ENCODE results near the gene PHACTR3.

The PHACTR3 gene

DNA sequence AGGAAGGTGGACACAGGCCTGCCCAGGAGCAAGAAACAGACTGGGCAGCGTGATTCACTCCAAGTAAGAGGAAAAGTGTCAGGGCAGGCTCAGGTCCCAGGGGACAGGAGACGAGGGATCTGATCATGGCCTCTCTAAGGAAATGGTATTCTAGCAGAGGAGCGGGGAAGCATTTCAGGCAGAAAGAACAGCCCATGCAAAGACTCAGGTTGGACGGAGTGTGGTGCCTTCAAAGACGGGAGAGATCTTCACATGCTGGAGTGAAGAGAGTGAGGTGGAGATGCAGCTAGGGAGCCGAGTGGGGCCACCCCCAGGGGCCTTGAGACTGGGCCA lies 168.0 kb downstream of the PHACTR3 start:
- H3K9me2 ChIP-seq (ENCODE audit: low read depth, low read length): no peaks in the 10 kb centered on the region
- TF ChIP-seq, protein P1, sequence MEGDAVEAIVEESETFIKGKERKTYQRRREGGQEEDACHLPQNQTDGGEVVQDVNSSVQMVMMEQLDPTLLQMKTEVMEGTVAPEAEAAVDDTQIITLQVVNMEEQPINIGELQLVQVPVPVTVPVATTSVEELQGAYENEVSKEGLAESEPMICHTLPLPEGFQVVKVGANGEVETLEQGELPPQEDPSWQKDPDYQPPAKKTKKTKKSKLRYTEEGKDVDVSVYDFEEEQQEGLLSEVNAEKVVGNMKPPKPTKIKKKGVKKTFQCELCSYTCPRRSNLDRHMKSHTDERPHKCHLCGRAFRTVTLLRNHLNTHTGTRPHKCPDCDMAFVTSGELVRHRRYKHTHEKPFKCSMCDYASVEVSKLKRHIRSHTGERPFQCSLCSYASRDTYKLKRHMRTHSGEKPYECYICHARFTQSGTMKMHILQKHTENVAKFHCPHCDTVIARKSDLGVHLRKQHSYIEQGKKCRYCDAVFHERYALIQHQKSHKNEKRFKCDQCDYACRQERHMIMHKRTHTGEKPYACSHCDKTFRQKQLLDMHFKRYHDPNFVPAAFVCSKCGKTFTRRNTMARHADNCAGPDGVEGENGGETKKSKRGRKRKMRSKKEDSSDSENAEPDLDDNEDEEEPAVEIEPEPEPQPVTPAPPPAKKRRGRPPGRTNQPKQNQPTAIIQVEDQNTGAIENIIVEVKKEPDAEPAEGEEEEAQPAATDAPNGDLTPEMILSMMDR (IDR thresholded peaks at IDR 0.05; ENCODE audit: low read length): no peak
- no peak for TF ChIP-seq EZH2 (IDR thresholded peaks at IDR 0.05; ENCODE audit: borderline replicate concordance, low read length)
- H3K4me1 ChIP-seq (ENCODE audit: insufficient read depth, low read length, severe bottlenecking): no peaks in the 10 kb centered on the region
- H3K27ac ChIP-seq (ENCODE audit: low read depth, low read length, poor library complexity, severe bottlenecking): no peak overlapping the region
- no peaks in the 10 kb centered on the region for H3F3A ChIP-seq (ENCODE audit: insufficient read depth, low read length)
- H3K79me2 ChIP-seq (ENCODE audit: insufficient read depth, low read length): no peaks in the 10 kb centered on the region
- no peak overlapping the region for H3K9ac ChIP-seq (ENCODE audit: low read length)
- H3K9me3 ChIP-seq (ENCODE audit: low read length): no peaks in the 10 kb centered on the region
- H4K20me1 ChIP-seq (ENCODE audit: insufficient read depth, low read length): no peaks in the 10 kb centered on the region
- H3K4me3 ChIP-seq (ENCODE audit: low read depth, low read length, poor library complexity, severe bottlenecking): no peak overlapping the region
- H2AFZ ChIP-seq (ENCODE audit: low read length): no peak overlapping the region
- H3K36me3 ChIP-seq (ENCODE audit: insufficient read depth, low read length): no peaks in the 10 kb centered on the region
- H3K4me2 ChIP-seq (ENCODE audit: low read length): no peak overlapping the region
- no peaks in the 10 kb centered on the region for H3K27me3 ChIP-seq (ENCODE audit: insufficient read depth, low read length)

DNA sequence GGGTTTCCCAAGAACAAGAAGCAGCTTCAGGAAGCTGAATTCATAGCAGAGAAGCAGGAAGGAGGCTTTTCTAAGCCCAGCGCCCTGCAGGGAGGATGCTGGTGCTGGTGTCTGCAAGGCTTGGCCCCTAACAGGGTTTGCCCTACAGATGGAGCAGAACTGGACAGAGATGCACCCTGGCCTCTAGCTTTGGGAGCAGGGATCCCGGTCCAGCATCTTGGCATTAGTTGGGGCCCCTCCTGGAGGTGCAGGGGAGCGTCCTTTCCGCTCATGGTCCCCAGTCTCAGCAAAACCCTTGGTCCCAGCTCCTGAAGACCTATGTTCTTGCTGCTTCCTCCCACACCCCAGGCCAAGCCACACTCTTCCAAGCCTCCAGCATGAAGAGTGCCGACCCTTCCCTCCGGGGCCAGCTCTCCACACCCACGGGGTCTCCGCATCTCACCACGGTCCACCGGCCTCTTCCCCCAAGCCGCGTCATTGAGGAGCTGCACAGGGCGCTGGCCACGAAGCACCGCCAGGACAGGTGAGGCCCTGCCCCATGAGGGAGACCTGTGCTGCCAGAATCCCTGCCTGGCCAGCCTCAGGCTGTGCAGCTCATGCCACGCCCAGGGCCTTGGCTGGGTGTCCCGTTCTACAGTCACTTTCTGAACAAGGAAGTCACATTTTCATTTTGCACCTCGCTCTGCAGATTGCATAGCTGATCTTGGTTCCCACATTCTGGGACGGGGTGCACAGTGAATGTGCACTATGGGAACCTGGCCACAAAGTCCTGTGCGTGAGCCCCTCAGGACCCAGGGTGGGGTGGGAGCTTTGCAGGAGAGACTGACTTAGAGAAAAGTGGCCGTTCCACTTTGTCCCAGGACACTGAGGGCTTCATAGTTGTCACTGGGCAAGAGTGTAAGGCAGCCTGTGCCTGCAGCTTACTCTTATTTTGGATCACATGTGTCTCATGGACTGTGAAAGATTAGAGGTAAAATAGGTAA lies 168.9 kb downstream of the PHACTR3 start:
- no peaks in the 10 kb centered on the region for H3K9me2 ChIP-seq (ENCODE audit: low read depth, low read length)
- H3F3A ChIP-seq (ENCODE audit: insufficient read depth, low read length): no peaks in the 10 kb centered on the region
- TF ChIP-seq, protein P1 (IDR thresholded peaks at IDR 0.05; ENCODE audit: low read length): no peak
- no peak for TF ChIP-seq EZH2 (IDR thresholded peaks at IDR 0.05; ENCODE audit: borderline replicate concordance, low read length)
- no peaks in the 10 kb centered on the region for H3K79me2 ChIP-seq (ENCODE audit: insufficient read depth, low read length)
- no peak overlapping the region for H3K4me3 ChIP-seq (ENCODE audit: low read depth, low read length, poor library complexity, severe bottlenecking)
- no peak overlapping the region for H2AFZ ChIP-seq (ENCODE audit: low read length)
- no peaks in the 10 kb centered on the region for H3K9me3 ChIP-seq (ENCODE audit: low read length)
- H3K4me1 ChIP-seq (ENCODE audit: insufficient read depth, low read length, severe bottlenecking): no peaks in the 10 kb centered on the region
- no peak overlapping the region for H3K27ac ChIP-seq (ENCODE audit: low read depth, low read length, poor library complexity, severe bottlenecking)
- H3K4me2 ChIP-seq (ENCODE audit: low read length): no peak overlapping the region
- no peaks in the 10 kb centered on the region for H3K36me3 ChIP-seq (ENCODE audit: insufficient read depth, low read length)
- no peaks in the 10 kb centered on the region for H3K27me3 ChIP-seq (ENCODE audit: insufficient read depth, low read length)
- no peaks in the 10 kb centered on the region for H4K20me1 ChIP-seq (ENCODE audit: insufficient read depth, low read length)
- H3K9ac ChIP-seq (ENCODE audit: low read length): no peak overlapping the region

DNA sequence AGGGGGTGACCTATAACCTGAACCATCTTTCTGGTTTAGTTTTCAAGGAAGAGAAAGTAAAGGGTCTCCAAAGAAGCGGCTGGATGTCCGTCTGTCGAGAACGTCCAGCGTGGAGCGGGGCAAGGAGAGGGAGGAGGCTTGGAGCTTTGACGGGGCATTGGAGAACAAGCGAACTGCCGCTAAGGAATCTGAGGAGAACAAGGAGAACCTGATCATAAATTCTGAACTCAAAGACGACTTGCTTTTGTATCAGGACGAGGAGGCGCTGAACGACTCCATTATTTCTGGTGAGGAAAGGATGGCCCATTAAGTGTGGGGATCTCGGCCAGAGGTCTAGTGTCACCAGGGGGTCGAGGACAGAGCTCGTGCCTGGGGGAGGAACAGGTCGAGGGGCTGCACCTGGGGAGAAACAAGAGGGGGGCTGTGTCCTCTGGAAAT lies 169.9 kb downstream of the PHACTR3 start:
- H4K20me1 ChIP-seq (ENCODE audit: insufficient read depth, low read length): no peaks in the 10 kb centered on the region

More for the DNA sequence above, 169.9 kb downstream of the PHACTR3 start:
- H3K4me1 ChIP-seq (ENCODE audit: insufficient read depth, low read length, severe bottlenecking): no peaks in the 10 kb centered on the region
- H2AFZ ChIP-seq (ENCODE audit: low read length): no peak overlapping the region
- H3K9me3 ChIP-seq (ENCODE audit: low read length): no peaks in the 10 kb centered on the region
- TF ChIP-seq EZH2 (IDR thresholded peaks at IDR 0.05; ENCODE audit: borderline replicate concordance, low read length): no peak
- TF ChIP-seq, protein P1 (IDR thresholded peaks at IDR 0.05; ENCODE audit: low read length): no peak
- H3K4me2 ChIP-seq (ENCODE audit: low read length): no peak overlapping the region
- no peak overlapping the region for H3K4me3 ChIP-seq (ENCODE audit: low read depth, low read length, poor library complexity, severe bottlenecking)
- H3K27me3 ChIP-seq (ENCODE audit: insufficient read depth, low read length): no peaks in the 10 kb centered on the region
- no peak overlapping the region for H3K27ac ChIP-seq (ENCODE audit: low read depth, low read length, poor library complexity, severe bottlenecking)
- no peaks in the 10 kb centered on the region for H3K79me2 ChIP-seq (ENCODE audit: insufficient read depth, low read length)
- no peaks in the 10 kb centered on the region for H3K9me2 ChIP-seq (ENCODE audit: low read depth, low read length)
- no peaks in the 10 kb centered on the region for H3F3A ChIP-seq (ENCODE audit: insufficient read depth, low read length)
- H3K36me3 ChIP-seq (ENCODE audit: insufficient read depth, low read length): no peaks in the 10 kb centered on the region
- H3K9ac ChIP-seq (ENCODE audit: low read length): no peak overlapping the region

All from OCI-LY1 (cell line).